ENCODE measurements around the gene CHCHD6. TPM values are rescaled to one million over a fixed set of nuclear protein-coding genes. Genes with fewer than 3 reads are reported as not detected.

The CHCHD6 gene
- total RNA-seq, 4 donors from 2014 or later, result 2.4 to 44.6 (median 5.1) TPM

- TF ChIP-seq POLR2A (IDR thresholded peaks at IDR 0.05) (no peak), CTCF (IDR thresholded peaks at IDR 0.05) (no peak)
- Histone ChIP-seq H3K27ac (no peak overlapping the region), H3K27me3 (no peaks in the 10 kb centered on the region), H3K36me3 (no peaks in the 10 kb centered on the region), H3K4me3 (no peak overlapping the region), H3K4me1 (peaks cover 0 to 7% (median 0%) of the 10 kb centered on the region in 4 donors), H3K9me3 (no peaks in the 10 kb centered on the region)
- DNase-seq, result no peak
Observed at GRCh38 chr3:126968391-126969390, 264.7 kb downstream of the CHCHD6 start.

- TF ChIP-seq CTCF (IDR thresholded peaks at IDR 0.05), result no peak
- TF ChIP-seq POLR2A (IDR thresholded peaks at IDR 0.05), result no peak
- DNase-seq, result no peak
- H3K27ac ChIP-seq, result no peak overlapping the region
Observed at GRCh38 chr3:126969586-126969985, 265.5 kb downstream of the CHCHD6 start.

GRCh38 chr3:126970101-126970500, 266.1 kb downstream of the CHCHD6 start:
- Histone ChIP-seq H3K9me3 (peaks cover 0 to 8% (median 0%) of the 10 kb centered on the region in 4 donors), H3K36me3 (no peaks in the 10 kb centered on the region), H3K27ac (no peak overlapping the region), H3K27me3 (no peaks in the 10 kb centered on the region), H3K4me3 (no peak overlapping the region), H3K4me1 (peaks cover 0 to 7% (median 0%) of the 10 kb centered on the region in 4 donors)
- DNase-seq, result no peak
- no peak for TF ChIP-seq POLR2A (IDR thresholded peaks at IDR 0.05)
- TF ChIP-seq CTCF (IDR thresholded peaks at IDR 0.05), result no peak

More at GRCh38 chr3:126969586-126969985, 265.5 kb downstream of the CHCHD6 start:
- peaks cover 0 to 3% (median 0%) of the 10 kb centered on the region in 4 donors for H3K9me3 ChIP-seq
- no peaks in the 10 kb centered on the region for H3K27me3 ChIP-seq
- H3K4me1 ChIP-seq, result peaks cover 0 to 7% (median 0%) of the 10 kb centered on the region in 4 donors
- H3K4me3 ChIP-seq, result no peak overlapping the region
- H3K36me3 ChIP-seq, result no peaks in the 10 kb centered on the region

GRCh38 chr3:126970921-126971320, 266.9 kb downstream of the CHCHD6 start:
- no peak for DNase-seq
- Histone ChIP-seq H3K4me1 (peaks cover 0 to 7% (median 0%) of the 10 kb centered on the region in 4 donors), H3K4me3 (no peak overlapping the region), H3K9me3 (peaks cover 0 to 9% (median 0%) of the 10 kb centered on the region in 4 donors), H3K36me3 (no peaks in the 10 kb centered on the region), H3K27ac (no peak overlapping the region), H3K27me3 (no peaks in the 10 kb centered on the region)
- TF ChIP-seq POLR2A (IDR thresholded peaks at IDR 0.05) (no peak), CTCF (IDR thresholded peaks at IDR 0.05) (no peak)

GRCh38 chr3:126971891-126972351, 267.9 kb downstream of the CHCHD6 start:
- DNase-seq, result peak in 2 of 3 donors; percentile 26 to 74
- no peak for TF ChIP-seq POLR2A (IDR thresholded peaks at IDR 0.05)
- TF ChIP-seq CTCF (IDR thresholded peaks at IDR 0.05), result no peak
- no peak overlapping the region for H3K4me3 ChIP-seq
- H3K9me3 ChIP-seq, result peaks cover 0 to 9% (median 0%) of the 10 kb centered on the region in 4 donors
- peak overlapping the region in 2 of 4 donors; percentile 59 to 66 for H3K27ac ChIP-seq
- peaks cover 0 to 7% (median 0%) of the 10 kb centered on the region in 4 donors for H3K4me1 ChIP-seq
- no peaks in the 10 kb centered on the region for H3K27me3 ChIP-seq
- no peaks in the 10 kb centered on the region for H3K36me3 ChIP-seq
